ENCODE results near the gene PRKAR1B.
"Not testable (repeated sequence)": the region's sequence is repeated elsewhere in the genome, so short reads cannot be mapped to it uniquely, and the experiment has no call there.

PRKAR1B gene

GRCh38 chr7:757741-758163 is 30.7 kb upstream of the PRKAR1B start:
- DNase-seq (ENCODE audit: low read depth, low spot score), result no peak

GRCh38 chr7:756928-757560 is 30.0 kb upstream of the PRKAR1B start:
- no peak for DNase-seq (ENCODE audit: low read depth, low spot score)

GRCh38 chr7:756231-756927 is 29.3 kb upstream of the PRKAR1B start:
- DNase-seq (ENCODE audit: low read depth, low spot score), result no peak

GRCh38 chr7:755413-755805 is 28.3 kb upstream of the PRKAR1B start:
- no peak for DNase-seq (ENCODE audit: low read depth, low spot score)

GRCh38 chr7:754531-755412 is 27.7 kb upstream of the PRKAR1B start:
- no peak for DNase-seq (ENCODE audit: low read depth, low spot score)

GRCh38 chr7:753190-753589 is 26.1 kb upstream of the PRKAR1B start:
- DNase-seq (ENCODE audit: low read depth, low spot score), result no peak

- not testable (repeated sequence) for DNase-seq (ENCODE audit: low read depth, low spot score)
Measured at GRCh38 chr7:752256-752655, 25.2 kb upstream of the PRKAR1B start.

- no peak for DNase-seq (ENCODE audit: low read depth, low spot score)
Measured at GRCh38 chr7:751826-752225, 24.7 kb upstream of the PRKAR1B start.

GRCh38 chr7:750111-750905 is 23.2 kb upstream of the PRKAR1B start:
- no peak for DNase-seq (ENCODE audit: low read depth, low spot score)

- DNase-seq (ENCODE audit: low read depth, low spot score), result no peak
Measured at GRCh38 chr7:749140-749551, 22.1 kb upstream of the PRKAR1B start.

- no peak for DNase-seq (ENCODE audit: low read depth, low spot score)
Measured at GRCh38 chr7:748446-748845, 21.4 kb upstream of the PRKAR1B start.

- no peak for DNase-seq (ENCODE audit: low read depth, low spot score)
Measured at GRCh38 chr7:747186-747585, 20.1 kb upstream of the PRKAR1B start.

GRCh38 chr7:746155-747061 is 19.3 kb upstream of the PRKAR1B start:
- DNase-seq (ENCODE audit: low read depth, low spot score), result no peak

GRCh38 chr7:745431-746154 is 18.5 kb upstream of the PRKAR1B start:
- no peak for DNase-seq (ENCODE audit: low read depth, low spot score)

- DNase-seq (ENCODE audit: low read depth, low spot score), result no peak
Measured at GRCh38 chr7:744854-745430, 17.9 kb upstream of the PRKAR1B start.

GRCh38 chr7:744128-744520 is 17.0 kb upstream of the PRKAR1B start:
- DNase-seq (ENCODE audit: low read depth, low spot score), result not testable (repeated sequence)

- not testable (repeated sequence) for DNase-seq (ENCODE audit: low read depth, low spot score)
Measured at GRCh38 chr7:743341-744127, 16.5 kb upstream of the PRKAR1B start.

- DNase-seq (ENCODE audit: low read depth, low spot score), result no peak
Measured at GRCh38 chr7:742791-743190, 15.7 kb upstream of the PRKAR1B start.

- DNase-seq (ENCODE audit: low read depth, low spot score), result no peak
Measured at GRCh38 chr7:741850-742249, 14.8 kb upstream of the PRKAR1B start.
